IMR-90 (cell line): ENCODE data around the gene LHFPL3. TPM values are rescaled to one million over a fixed set of nuclear protein-coding genes. Genes with fewer than 3 reads are reported as not detected.
A peak's percentile ranks its signal among the peaks of the same experiment; 100 is the strongest.

Experiments used
- ATAC-seq: fragments of 200-7000 bp; cut with Tn5 transposase; 2 replicates; pipeline ENCODE4 v1.9.1; 2020; ENCODE audit warnings: low read depth, mild to moderate bottlenecking, moderate library complexity
- BruUV-seq: library from RNA; stranded (reverse); fragments of 400-500 nt; replicated peaks from 2 replicates; lab custom pipeline; 2021; lab: Mats Ljungman, UMichigan
- CTCF ChIA-PET: fragments of 300-600 bp; formaldehyde crosslinking; extraction: SDS; loops from one replicate; lab custom pipeline; 2021; ENCODE audit warnings: antibody characterized with exemption; lab: Yijun Ruan, JAX
- POLR2A ChIA-PET: fragments of 300-600 bp; sonication (Branson Sonifier 250); formaldehyde crosslinking; loops from one replicate; lab custom pipeline; 2022; ENCODE audit warnings: antibody characterized with exemption; ENCODE audit not compliant: unreplicated experiment; lab: Charles Lee
- DNase-seq: peaks from one replicate; pipeline ENCODE4 v3.0.0; 2013
- H2AFZ ChIP-seq: replicated peaks from 2 replicates; pipeline ENCODE3; 2013; ENCODE audit warnings: low read length, mild to moderate bottlenecking; ENCODE audit not compliant: poor library complexity
- H2AK5ac ChIP-seq: 2 replicates; pipeline ENCODE4 v1.6.1; 2013; ENCODE audit warnings: low read depth, low read length, inconsistent platforms
- H2AK9ac ChIP-seq: replicated peaks from 2 replicates; pipeline ENCODE3; 2013; ENCODE audit warnings: mild to moderate bottlenecking, low read depth, low read length, moderate library complexity; ENCODE audit not compliant: poor library complexity
- H2BK120ac ChIP-seq: 2 replicates; pipeline ENCODE4 v1.6.1; 2013; ENCODE audit warnings: low read depth, low read length, inconsistent platforms
- H2BK15ac ChIP-seq: 3 replicates; pipeline ENCODE4 v1.6.1; 2013; ENCODE audit warnings: low read depth, low read length, inconsistent platforms
- H2BK20ac ChIP-seq: 2 replicates; pipeline ENCODE4 v1.6.1; 2013; ENCODE audit warnings: low read depth, mild to moderate bottlenecking, inconsistent platforms, low read length, moderate library complexity
- H2BK5ac ChIP-seq: 2 replicates; pipeline ENCODE4 v1.6.1; 2013; ENCODE audit warnings: mild to moderate bottlenecking, low read depth, low read length, inconsistent platforms; ENCODE audit not compliant: poor library complexity, severe bottlenecking
- H3K14ac ChIP-seq: replicated peaks from 2 replicates; pipeline ENCODE4 v1.6.1; 2013; ENCODE audit warnings: low read depth, low read length, inconsistent platforms
- H3K18ac ChIP-seq: 2 replicates; pipeline ENCODE4 v1.6.1; 2013; ENCODE audit warnings: low read depth, low read length, control low read depth
- H3K23ac ChIP-seq: 2 replicates; pipeline ENCODE4 v1.6.1; 2013; ENCODE audit warnings: low read depth, low read length, inconsistent platforms
- H3K27ac ChIP-seq: 2 replicates; pipeline ENCODE4 v1.5.1; 2013; ENCODE audit warnings: mild to moderate bottlenecking, control low read depth, low read length; ENCODE audit not compliant: insufficient read depth
- H3K27me3 ChIP-seq: 2 replicates; pipeline ENCODE4 v1.6.1; 2013; ENCODE audit warnings: low read length; ENCODE audit not compliant: control insufficient read depth, insufficient read depth
- H3K36me3 ChIP-seq: 2 replicates; pipeline ENCODE4 v1.6.1; 2013; ENCODE audit warnings: low read length, mixed read lengths; ENCODE audit not compliant: control insufficient read depth, insufficient read depth
- H3K4ac ChIP-seq: 2 replicates; pipeline ENCODE4 v1.6.1; 2013; ENCODE audit warnings: low read depth, low read length, inconsistent platforms
- H3K4me1 ChIP-seq: 2 replicates; pipeline ENCODE4 v1.6.1; 2013; ENCODE audit warnings: low read length, mixed read lengths; ENCODE audit not compliant: control insufficient read depth, insufficient read depth
- H3K4me2 ChIP-seq: 2 replicates; pipeline ENCODE4 v1.6.1; 2013; ENCODE audit warnings: low read depth, mild to moderate bottlenecking, control low read depth, low read length, moderate library complexity
- H3K4me3 ChIP-seq: 2 replicates; pipeline ENCODE4 v1.5.1; 2013; ENCODE audit warnings: low read depth, mild to moderate bottlenecking, control low read depth, low read length, moderate library complexity; ENCODE audit not compliant: insufficient read depth
- H3K56ac ChIP-seq: 2 replicates; pipeline ENCODE4 v1.6.1; 2013; ENCODE audit warnings: low read length, inconsistent platforms; ENCODE audit not compliant: insufficient read depth; ENCODE audit errors: extremely low read depth
- H3K79me1 ChIP-seq, 2 experiments: 2 replicates each; pipeline ENCODE4 v1.6.1; 2013; ENCODE audit warnings: low read length in 2 of 2, inconsistent platforms in 1 of 2, low read depth in 1 of 2
- H3K9ac ChIP-seq: 2 replicates; pipeline ENCODE4 v1.6.1; 2013; ENCODE audit warnings: low read depth, low read length, control low read depth
- H3K9me1 ChIP-seq: 2 replicates; pipeline ENCODE4 v1.6.1; 2013; ENCODE audit warnings: low read length, inconsistent platforms; ENCODE audit not compliant: insufficient read depth
- H3K9me3 ChIP-seq: 2 replicates; pipeline ENCODE4 v1.6.1; 2013; ENCODE audit warnings: low read length; ENCODE audit not compliant: control insufficient read depth, insufficient read depth
- H4K20me1 ChIP-seq: 2 replicates; pipeline ENCODE4 v1.6.1; 2013; ENCODE audit warnings: low read length, inconsistent platforms; ENCODE audit not compliant: insufficient read depth
- H4K5ac ChIP-seq: 2 replicates; pipeline ENCODE4 v1.6.1; 2013; ENCODE audit warnings: mild to moderate bottlenecking, low read depth, low read length, control low read depth
- H4K8ac ChIP-seq, 2 experiments: 2 replicates each; pipeline ENCODE4 v1.6.1; 2013; ENCODE audit warnings: low read depth in 2 of 2, low read length in 2 of 2, control low read depth in 1 of 2, inconsistent platforms in 1 of 2
- H4K91ac ChIP-seq: 2 replicates; pipeline ENCODE4 v1.6.1; 2013; ENCODE audit warnings: low read depth, low read length, inconsistent platforms; ENCODE audit not compliant: insufficient read depth
- POLR2A ChIP-seq: IDR thresholded peaks from 2 replicates; pipeline ENCODE4 v1.6.1; 2012; ENCODE audit warnings: mild to moderate bottlenecking, low read depth, low read length
- WGBS, 2 experiments: methylation state at CpG; one replicate each; pipeline versions ENCODE4 v1.1.5 to v1.1.7; 2013; ENCODE audit warnings: missing lambda C conversion rate in 2 of 2; ENCODE audit not compliant: insufficient read length in 1 of 2; ENCODE audit errors: extremely low coverage in 2 of 2; 5-methylcytosine and 5-hydroxymethylcytosine counted together
- dilution Hi-C: fragments of 300-500 bp; cut with HindIII; formaldehyde crosslinking; loops from one replicate; pipeline ENCODE4 v1.14.3; 2018; ENCODE audit warnings: low sequenced_read_pairs; ENCODE audit not compliant: unreplicated experiment
- in situ Hi-C: fragments of 300-500 bp; cut with MboI; formaldehyde crosslinking; loops from 3 replicates; pipeline ENCODE4 v1.14.3; 2019; ENCODE audit warnings: low sequenced_read_pairs, inconsistent platforms, mixed read lengths
- intact Hi-C: fragments of 100-400 bp; cut with micrococcal nuclease; formaldehyde crosslinking; loops from 2 replicates; pipeline ENCODE4 v1.10.0; 2022
- polyA plus RNA-seq, 3 experiments: library from polyadenylated mRNA; depleted of rRNA; stranded (reverse); fragments of >200 nt; gene quantifications; 2 replicates each; pipeline ENCODE4 v1.2.3, GENCODE V29; 2012; ENCODE audit warnings: low replicate concordance in 1 of 3
- total RNA-seq: library from RNA; depleted of rRNA; stranded (reverse); fragments of >200 nt; gene quantifications from 2 replicates; pipeline ENCODE4 v1.2.3, GENCODE V29; 2012
- TF ChIP-seq, protein P1 (sequence below): conservative IDR thresholded peaks from 2 replicates; pipeline ENCODE4 v1.5.1; 2012; ENCODE audit warnings: mild to moderate bottlenecking, low read depth, low read length, improper control_type of control experiment

LHFPL3 gene
- total and polyA plus RNA-seq, 2 of the 4 experiments (the other 2 are of a cell fraction): not detected

DNA sequence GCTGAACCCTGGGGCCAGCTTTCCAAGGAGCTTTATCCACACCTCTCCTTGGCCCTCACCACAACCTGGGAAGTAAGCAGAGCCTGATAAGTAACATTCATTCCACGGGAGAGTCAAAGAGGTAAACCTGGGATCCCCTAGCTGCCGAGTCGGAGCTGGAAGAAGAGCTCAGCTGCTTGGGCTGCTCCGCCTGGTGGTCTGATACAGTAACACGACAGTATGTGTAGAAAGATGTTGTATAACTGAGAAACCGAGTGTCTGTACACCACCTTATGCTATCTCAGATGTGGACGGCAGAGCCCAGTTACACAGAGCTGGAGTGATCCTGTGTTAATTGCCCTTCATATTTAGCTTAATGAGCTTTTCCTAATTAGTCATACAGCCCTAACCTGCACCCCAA is 534.3 kb downstream of the LHFPL3 start:
- Histone ChIP-seq H3K9me1 (no peaks in the 10 kb centered on the region), H3K4ac (no peak overlapping the region), H4K8ac (no peak overlapping the region), H3K27ac (no peak overlapping the region), H3K4me2 (no peak overlapping the region), H3K36me3 (no peaks in the 10 kb centered on the region), H3K23ac (no peak overlapping the region), H2BK5ac (no peak overlapping the region), H2BK20ac (no peak overlapping the region), H2BK15ac (no peak overlapping the region), H2BK120ac (no peak overlapping the region), H3K56ac (no peak overlapping the region), H3K9ac (no peak overlapping the region), H2AK5ac (no peak overlapping the region), H3K79me1 (no peaks in the 10 kb centered on the region), H3K18ac (no peak overlapping the region), H3K14ac (no peak overlapping the region), H2AFZ (no peak overlapping the region), H4K20me1 (no peaks in the 10 kb centered on the region), H3K27me3 (peaks cover 23% of the 10 kb centered on the region), H2AK9ac (no peak overlapping the region), H3K4me3 (no peak overlapping the region), H3K9me3 (no peaks in the 10 kb centered on the region), H4K5ac (no peak overlapping the region), H4K91ac (no peak overlapping the region), H3K4me1 (no peaks in the 10 kb centered on the region)
- ATAC-seq (no peak), DNase-seq (no peak)
- dilution Hi-C loops (no loop called here), in situ Hi-C loops (no loop called here), intact Hi-C loops (no loop called here)
- WGBS, 2 experiments: 59% methylated on average over 3 of the region's 7 CpGs; no CpG with 5 or more reads in 1 of the 2 experiments
- no peak for TF ChIP-seq POLR2A
- TF ChIP-seq, protein P1, sequence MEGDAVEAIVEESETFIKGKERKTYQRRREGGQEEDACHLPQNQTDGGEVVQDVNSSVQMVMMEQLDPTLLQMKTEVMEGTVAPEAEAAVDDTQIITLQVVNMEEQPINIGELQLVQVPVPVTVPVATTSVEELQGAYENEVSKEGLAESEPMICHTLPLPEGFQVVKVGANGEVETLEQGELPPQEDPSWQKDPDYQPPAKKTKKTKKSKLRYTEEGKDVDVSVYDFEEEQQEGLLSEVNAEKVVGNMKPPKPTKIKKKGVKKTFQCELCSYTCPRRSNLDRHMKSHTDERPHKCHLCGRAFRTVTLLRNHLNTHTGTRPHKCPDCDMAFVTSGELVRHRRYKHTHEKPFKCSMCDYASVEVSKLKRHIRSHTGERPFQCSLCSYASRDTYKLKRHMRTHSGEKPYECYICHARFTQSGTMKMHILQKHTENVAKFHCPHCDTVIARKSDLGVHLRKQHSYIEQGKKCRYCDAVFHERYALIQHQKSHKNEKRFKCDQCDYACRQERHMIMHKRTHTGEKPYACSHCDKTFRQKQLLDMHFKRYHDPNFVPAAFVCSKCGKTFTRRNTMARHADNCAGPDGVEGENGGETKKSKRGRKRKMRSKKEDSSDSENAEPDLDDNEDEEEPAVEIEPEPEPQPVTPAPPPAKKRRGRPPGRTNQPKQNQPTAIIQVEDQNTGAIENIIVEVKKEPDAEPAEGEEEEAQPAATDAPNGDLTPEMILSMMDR: 0 out of 2 replicates have a peak, but pooled peaks have one; percentile 8
- POLR2A ChIA-PET: no interaction called here
- CTCF ChIA-PET: interaction anchor here (1.0 kb wide), 1 partner anchor 1288 kb away, joined by 4 read pairs; no protein-coding TSS in a partner anchor
- BruUV-seq: no TSS peak
